GM12874 (cell line): ENCODE results near the gene RPL11.

Experiments used
- TF ChIP-seq, protein P1 (sequence below): IDR thresholded peaks from 2 replicates; pipeline ENCODE4 v1.5.1; 2011; ENCODE audit warnings: low read depth, mild to moderate bottlenecking, control low read depth, low read length, moderate library complexity; ENCODE audit not compliant: insufficient read depth

RPL11 gene

DNA sequence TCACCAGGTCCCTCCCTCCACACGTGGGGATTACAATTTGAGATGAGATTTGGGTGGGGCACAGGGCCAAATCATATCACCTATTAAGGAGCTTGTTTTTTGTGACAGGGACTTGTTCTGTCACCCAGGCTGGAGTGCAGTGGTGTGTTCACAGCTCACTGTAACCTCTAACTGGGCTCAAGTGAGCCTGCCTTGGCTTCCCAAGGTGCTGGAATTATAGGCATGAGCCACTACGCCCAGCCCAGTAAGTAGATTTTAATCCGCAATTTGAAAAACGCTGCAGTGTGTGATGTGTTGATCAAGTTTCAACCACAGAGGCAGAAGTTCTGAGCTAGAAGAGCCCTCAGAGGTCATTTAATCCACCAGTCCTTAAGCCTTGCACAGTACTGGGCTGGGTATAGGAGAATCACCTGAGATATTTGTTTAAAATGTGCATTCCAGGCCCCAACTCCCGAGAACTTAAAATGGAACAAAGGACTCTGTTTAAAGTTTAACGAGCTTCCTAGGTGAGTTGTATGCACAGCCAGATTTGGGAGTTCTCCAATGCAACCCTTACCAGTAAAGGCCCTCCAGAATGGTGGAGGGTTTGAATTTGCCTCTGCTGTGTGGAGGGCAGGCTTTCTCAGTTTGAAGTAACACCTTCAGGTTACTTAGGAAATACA lies 13.4 kb downstream of the RPL11 start:
- TF ChIP-seq, protein P1, sequence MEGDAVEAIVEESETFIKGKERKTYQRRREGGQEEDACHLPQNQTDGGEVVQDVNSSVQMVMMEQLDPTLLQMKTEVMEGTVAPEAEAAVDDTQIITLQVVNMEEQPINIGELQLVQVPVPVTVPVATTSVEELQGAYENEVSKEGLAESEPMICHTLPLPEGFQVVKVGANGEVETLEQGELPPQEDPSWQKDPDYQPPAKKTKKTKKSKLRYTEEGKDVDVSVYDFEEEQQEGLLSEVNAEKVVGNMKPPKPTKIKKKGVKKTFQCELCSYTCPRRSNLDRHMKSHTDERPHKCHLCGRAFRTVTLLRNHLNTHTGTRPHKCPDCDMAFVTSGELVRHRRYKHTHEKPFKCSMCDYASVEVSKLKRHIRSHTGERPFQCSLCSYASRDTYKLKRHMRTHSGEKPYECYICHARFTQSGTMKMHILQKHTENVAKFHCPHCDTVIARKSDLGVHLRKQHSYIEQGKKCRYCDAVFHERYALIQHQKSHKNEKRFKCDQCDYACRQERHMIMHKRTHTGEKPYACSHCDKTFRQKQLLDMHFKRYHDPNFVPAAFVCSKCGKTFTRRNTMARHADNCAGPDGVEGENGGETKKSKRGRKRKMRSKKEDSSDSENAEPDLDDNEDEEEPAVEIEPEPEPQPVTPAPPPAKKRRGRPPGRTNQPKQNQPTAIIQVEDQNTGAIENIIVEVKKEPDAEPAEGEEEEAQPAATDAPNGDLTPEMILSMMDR: no peak

DNA sequence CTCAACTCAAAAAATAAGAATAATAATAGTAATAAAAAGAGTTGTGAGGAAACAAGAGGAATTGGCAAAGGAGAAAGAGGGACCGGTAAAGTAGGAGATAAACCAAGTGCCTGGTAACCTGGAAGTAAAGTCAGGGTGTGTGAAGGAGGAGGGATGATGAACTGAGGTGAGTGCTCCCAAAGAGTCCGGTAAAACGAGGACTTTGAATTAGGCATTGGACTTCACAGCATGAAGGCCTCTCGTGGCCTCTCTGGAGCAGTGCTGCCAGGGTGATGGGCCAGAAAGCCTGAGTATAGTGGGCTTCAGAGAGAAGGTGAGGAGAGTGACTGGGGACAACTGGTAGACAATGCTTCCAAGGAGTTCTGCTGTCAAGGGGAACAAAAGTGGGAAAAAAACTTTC lies 17.6 kb downstream of the RPL11 start:
- TF ChIP-seq, protein P1: no peak

DNA sequence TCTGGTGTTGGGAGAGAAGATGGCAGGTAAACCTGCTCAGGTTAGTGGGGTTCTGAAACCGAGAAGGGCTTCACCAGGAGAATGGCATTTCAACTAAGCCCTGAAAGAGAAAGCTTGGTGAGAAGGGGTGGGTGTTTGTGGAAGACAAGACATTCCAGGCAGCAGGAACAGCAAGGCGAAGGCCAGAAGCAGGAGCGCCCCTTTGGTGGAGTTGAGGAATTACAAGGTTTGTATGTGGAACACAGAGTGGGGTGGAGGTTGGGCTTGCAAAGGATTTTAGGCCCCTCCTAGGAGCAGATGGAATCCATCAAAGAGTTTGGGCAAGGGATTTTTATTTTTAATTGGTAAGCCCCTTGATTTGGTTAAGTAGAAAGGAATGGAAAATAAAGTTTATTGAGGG lies 26.9 kb downstream of the RPL11 start:
- TF ChIP-seq, protein P1: peak; percentile 54; the same call in 1 of the 2 replicates

DNA sequence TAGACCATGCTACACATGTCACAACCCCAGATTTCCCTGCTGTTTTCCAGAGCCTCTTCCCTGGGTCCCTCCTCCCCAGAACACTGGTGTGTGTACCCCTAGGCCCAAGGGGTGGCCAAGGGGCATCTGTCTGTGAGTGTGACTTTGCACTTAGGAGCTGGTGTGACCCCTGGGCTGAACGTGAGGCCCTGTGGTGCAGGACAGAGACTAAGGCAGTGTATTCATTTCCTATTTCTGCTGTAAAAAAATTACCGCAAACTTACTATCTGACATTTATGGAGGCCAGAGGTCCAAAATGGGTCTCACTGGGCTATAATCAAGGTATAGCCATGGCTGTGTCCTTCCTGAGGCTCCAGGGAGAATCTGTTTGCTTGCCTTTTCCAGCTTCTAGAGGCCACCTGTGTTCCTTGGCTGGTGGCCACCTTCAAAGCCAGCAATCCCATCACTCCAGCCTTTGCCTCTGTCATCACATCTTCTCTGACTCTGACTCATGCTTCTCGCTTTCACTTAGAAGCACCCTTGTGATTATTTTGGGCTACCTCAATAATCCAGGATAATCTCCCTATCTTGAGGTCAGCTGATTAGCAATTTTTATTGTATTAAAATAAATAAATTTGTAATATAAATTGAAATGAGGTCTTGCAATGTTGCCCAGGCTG lies 27.7 kb downstream of the RPL11 start:
- TF ChIP-seq, protein P1: no peak

DNA sequence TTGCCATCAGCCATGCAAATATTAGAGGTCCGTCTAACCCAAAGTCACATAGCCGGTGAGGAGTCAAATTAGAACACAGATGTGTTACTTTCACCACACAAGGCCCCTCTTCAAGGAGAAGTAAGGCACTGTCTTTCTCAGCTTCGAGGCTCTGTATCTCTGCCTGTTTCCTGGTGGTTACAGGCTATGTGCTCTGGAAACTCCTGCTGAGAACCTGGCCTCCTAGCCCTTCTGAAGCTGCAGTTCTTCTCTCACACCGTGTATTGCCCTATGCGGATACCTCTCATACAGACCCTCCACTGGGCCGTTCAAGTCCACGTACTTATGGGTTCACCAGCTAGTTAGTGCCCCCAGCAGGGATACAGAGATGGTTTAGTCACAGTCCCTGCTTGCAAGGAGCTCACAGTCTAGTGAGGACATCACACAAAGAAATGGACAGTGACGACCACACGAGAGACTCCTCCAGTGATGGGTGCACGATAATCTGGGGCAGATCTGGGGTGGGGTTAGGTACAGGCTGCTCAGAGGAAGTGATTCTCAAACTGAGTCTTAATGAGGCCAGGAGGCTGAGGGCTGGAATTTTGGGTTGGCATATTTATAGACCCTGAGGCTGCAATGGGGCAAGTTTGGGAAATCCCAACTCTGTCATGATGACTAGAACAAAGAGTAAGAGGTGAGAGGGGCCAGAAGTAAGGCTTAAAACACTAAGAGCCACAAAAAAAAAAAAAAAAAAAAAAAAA lies 28.8 kb downstream of the RPL11 start:
- TF ChIP-seq, protein P1: no peak

DNA sequence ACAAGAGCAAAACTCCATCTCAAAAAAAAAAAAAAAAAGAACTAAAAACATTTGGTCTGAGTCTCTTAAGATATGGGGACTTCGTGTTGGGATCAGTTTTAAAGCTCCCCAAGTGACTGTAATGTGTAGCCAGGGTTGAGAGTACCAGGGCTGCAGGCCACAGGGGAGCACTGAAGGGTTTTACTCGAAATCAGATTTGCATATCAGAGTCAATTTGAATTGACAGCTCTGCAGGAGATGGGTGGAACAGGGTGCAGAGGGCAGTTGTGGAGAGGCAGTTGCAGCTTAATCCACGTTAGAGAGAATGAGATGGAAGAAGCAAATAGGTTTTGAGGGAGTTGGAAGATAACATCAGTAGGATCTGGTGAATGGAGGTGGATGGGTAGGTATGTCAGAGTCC lies 31.0 kb downstream of the RPL11 start:
- TF ChIP-seq, protein P1: no peak

DNA sequence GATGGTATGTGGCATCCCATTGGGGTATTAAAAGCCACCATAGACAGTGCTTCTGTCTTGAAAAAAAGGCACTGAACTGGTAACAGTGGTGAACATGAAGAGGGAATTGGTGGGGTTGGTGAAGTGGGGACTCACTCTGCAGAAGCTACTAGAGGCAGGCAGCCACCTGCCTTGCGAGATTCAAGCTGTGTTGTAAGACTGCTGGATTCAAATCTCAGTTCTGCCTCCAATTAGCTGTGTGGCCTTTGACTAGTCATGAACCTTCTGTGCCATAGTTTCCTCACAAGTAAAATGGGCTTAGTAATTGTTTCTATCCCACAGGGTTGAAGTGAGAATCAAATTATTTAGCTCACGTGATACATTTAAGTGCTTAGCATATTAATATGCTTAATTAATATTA lies 35.1 kb downstream of the RPL11 start:
- TF ChIP-seq, protein P1: no peak
